HepG2 (cell line): ENCODE measurements around the gene TNS1. TPM values are rescaled to one million over a fixed set of nuclear protein-coding genes. Genes with fewer than 3 reads are reported as not detected.

Experiments used
- ARHGAP35 ChIP-seq: sonication (generic); formaldehyde crosslinking; IDR thresholded peaks from 2 replicates; pipeline ENCODE4 v1.9.0; 2022; ENCODE audit warnings: mild to moderate bottlenecking, inconsistent platforms, moderate library complexity, missing genetic modification reagents, borderline replicate concordance
- BHLHE40 ChIP-seq: IDR thresholded peaks from 2 replicates; pipeline ENCODE4 v1.6.1; 2011; ENCODE audit warnings: low read length, improper control_type of control experiment
- EP300 ChIP-seq, 3 experiments: sonication (generic) in 1 of 3; formaldehyde crosslinking in 1 of 3; IDR thresholded peaks; 2 replicates each; pipeline versions ENCODE4 v1.5.1 to v1.6.1; 2011 to 2020; ENCODE audit warnings: low read depth in 2 of 3, low read length in 2 of 3, borderline replicate concordance in 1 of 3, improper control_type of control experiment in 1 of 3, mild to moderate bottlenecking in 1 of 3, missing genetic modification reagents in 1 of 3, moderate library complexity in 1 of 3
- SP4 ChIP-seq: sonication (generic); formaldehyde crosslinking; IDR thresholded peaks from 2 replicates; pipeline ENCODE4 v1.8.1; 2023; ENCODE audit warnings: mild to moderate bottlenecking, missing genetic modification reagents
- STAG1 ChIP-seq: sonication (generic); formaldehyde crosslinking; IDR thresholded peaks from 2 replicates; pipeline ENCODE4 v1.4.0; 2020; ENCODE audit warnings: missing genetic modification reagents
- TMF1 ChIP-seq: sonication (generic); formaldehyde crosslinking; IDR thresholded peaks from 2 replicates; pipeline ENCODE4 v1.8.1; 2022; ENCODE audit warnings: low read depth, missing genetic modification reagents
- YEATS4 ChIP-seq: sonication (generic); formaldehyde crosslinking; IDR thresholded peaks from 2 replicates; pipeline ENCODE4 v1.4.0; 2020; ENCODE audit warnings: missing genetic modification reagents, borderline replicate concordance
- ZKSCAN1 ChIP-seq: fragments of 150-350 bp; IDR thresholded peaks from 2 replicates; pipeline ENCODE4 v1.6.1; 2014; ENCODE audit warnings: low read length
- ZNF296 ChIP-seq: sonication (generic); formaldehyde crosslinking; conservative IDR thresholded peaks from 2 replicates; pipeline ENCODE4 v1.5.0; 2020; ENCODE audit warnings: mild to moderate bottlenecking, missing genetic modification reagents
- ZNF530 ChIP-seq: sonication (generic); formaldehyde crosslinking; IDR thresholded peaks from 2 replicates; pipeline ENCODE4 v1.5.0; 2020; ENCODE audit warnings: low read depth, mild to moderate bottlenecking, missing genetic modification reagents
- ZNF577 ChIP-seq: sonication (generic); formaldehyde crosslinking; IDR thresholded peaks from 2 replicates; pipeline ENCODE4 v1.4.0; 2020; ENCODE audit warnings: mild to moderate bottlenecking, low read depth, missing genetic modification reagents, borderline replicate concordance
- ZNF879 ChIP-seq: sonication (generic); formaldehyde crosslinking; IDR thresholded peaks from 2 replicates; pipeline ENCODE4 v1.8.1; 2023; ENCODE audit warnings: missing genetic modification reagents
- ZNF883 ChIP-seq: sonication (generic); formaldehyde crosslinking; IDR thresholded peaks from 2 replicates; pipeline ENCODE4 v1.5.1; 2020; ENCODE audit warnings: mild to moderate bottlenecking, missing genetic modification reagents; ENCODE audit errors: not compliant biosample characterization
- polyA plus RNA-seq, 8 experiments: library from polyadenylated mRNA; depleted of rRNA in 3 of 8; stranded (reverse) in 7 of 8; unstranded in 1 of 8; fragments of >200 nt; fragmentation: Illumina TruSeq in 4 of 8; extraction: Trizol in 4 of 8; gene quantifications; 2 replicates each; pipeline versions ENCODE4 v1.2.1 to v1.2.3, GENCODE V29; 2011 to 2016; ENCODE audit warnings: low read depth in 4 of 8, missing spikeins in 1 of 8, mixed read lengths in 1 of 8; ENCODE audit not compliant: insufficient read depth in 1 of 8
- total RNA-seq, 5 experiments: library from RNA; depleted of rRNA; stranded (reverse); fragments of >200 nt; fragmentation: Illumina TruSeq; extraction: Trizol; gene quantifications; 2 replicates each; pipeline ENCODE4 v1.2.3, GENCODE V29; 2016; ENCODE audit warnings: low read depth in 1 of 5
- TF ChIP-seq, protein P1 (sequence below): sonication (generic); formaldehyde crosslinking; IDR thresholded peaks from 2 replicates; pipeline ENCODE4 v1.4.0; 2020; ENCODE audit warnings: missing genetic modification reagents; ENCODE audit errors: not compliant biosample characterization
- TF ChIP-seq, protein P2 (sequence below): fragments of 450-650 bp; IDR thresholded peaks from 2 replicates; pipeline ENCODE4 v1.6.1; 2016
- TF ChIP-seq, protein P3 (sequence below): sonication (generic); formaldehyde crosslinking; IDR thresholded peaks from 2 replicates; pipeline ENCODE4 v1.8.1; 2023; ENCODE audit warnings: mild to moderate bottlenecking, moderate library complexity, missing genetic modification reagents
- TF ChIP-seq, protein P4 (sequence below): IDR thresholded peaks from 2 replicates; pipeline ENCODE4 v1.6.1; 2018; ENCODE audit warnings: missing genetic modification reagents
- TF ChIP-seq, protein P5 (sequence below): sonication (generic); formaldehyde crosslinking; IDR thresholded peaks from 2 replicates; pipeline ENCODE4 v1.8.1; 2023; ENCODE audit warnings: mild to moderate bottlenecking, missing genetic modification reagents, borderline replicate concordance
- TF ChIP-seq, protein P6 (sequence below): sonication (generic); formaldehyde crosslinking; IDR thresholded peaks from 2 replicates; pipeline ENCODE4 v1.4.0; 2020; ENCODE audit warnings: mild to moderate bottlenecking, missing genetic modification reagents

The TNS1 gene
- total and polyA plus RNA-seq, 2 of the 13 experiments (the other 11 are each of a cell fraction or from before 2014, with no cell fraction given) = 1.9 to 118 TPM

DNA sequence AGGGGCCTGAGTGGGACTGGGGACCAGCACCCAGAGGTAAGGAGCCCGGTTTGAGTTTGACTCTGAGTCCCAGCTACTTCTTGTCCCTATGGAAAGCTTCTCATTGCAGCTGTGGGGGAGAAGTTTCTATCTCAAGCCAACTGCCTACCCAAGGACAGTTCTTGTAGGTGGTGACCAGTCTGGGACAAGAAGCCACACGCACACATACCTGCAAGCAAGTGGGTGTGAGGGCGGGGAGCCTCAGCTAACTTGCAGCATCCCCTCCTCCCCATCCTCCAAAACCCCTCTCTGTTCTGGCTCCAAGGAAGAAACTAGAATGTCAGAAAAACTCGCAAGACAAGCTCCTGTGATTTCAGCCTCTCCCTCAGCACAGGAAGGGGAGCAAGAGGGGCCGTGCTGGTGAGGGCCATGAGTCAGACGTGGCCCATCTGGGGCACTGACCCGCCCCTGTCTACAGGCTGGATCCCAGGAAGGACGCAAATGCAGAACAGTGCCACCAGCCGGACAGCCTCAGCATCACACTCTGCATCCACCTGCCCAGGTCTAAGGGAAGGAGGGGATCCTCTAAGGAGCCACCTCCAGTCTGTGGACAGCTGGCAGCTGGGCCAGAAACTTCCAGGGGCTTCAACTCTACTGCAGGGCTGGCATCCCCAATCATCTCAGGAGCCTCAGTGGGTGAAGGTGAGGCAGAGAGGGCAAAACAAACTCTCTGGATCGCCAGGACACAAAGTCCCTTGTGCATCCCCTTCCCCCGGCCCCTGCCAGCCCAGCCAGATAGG lies 103.4 kb downstream of the TNS1 start (continued):
- TF ChIP-seq, protein P1, sequence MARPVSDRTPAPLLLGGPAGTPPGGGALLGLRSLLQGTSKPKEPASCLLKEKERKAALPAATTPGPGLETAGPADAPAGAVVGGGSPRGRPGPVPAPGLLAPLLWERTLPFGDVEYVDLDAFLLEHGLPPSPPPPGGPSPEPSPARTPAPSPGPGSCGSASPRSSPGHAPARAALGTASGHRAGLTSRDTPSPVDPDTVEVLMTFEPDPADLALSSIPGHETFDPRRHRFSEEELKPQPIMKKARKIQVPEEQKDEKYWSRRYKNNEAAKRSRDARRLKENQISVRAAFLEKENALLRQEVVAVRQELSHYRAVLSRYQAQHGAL = no peak
- TF ChIP-seq, protein P2, sequence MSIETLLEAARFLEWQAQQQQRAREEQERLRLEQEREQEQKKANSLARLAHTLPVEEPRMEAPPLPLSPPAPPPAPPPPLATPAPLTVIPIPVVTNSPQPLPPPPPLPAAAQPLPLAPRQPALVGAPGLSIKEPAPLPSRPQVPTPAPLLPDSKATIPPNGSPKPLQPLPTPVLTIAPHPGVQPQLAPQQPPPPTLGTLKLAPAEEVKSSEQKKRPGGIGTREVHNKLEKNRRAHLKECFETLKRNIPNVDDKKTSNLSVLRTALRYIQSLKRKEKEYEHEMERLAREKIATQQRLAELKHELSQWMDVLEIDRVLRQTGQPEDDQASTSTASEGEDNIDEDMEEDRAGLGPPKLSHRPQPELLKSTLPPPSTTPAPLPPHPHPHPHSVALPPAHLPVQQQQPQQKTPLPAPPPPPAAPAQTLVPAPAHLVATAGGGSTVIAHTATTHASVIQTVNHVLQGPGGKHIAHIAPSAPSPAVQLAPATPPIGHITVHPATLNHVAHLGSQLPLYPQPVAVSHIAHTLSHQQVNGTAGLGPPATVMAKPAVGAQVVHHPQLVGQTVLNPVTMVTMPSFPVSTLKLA = no peak
- no peak for TF ChIP-seq ZNF879
- TF ChIP-seq EP300 (IDR thresholded peaks at IDR 0.05; ENCODE audit: low read depth in 2 of 2, low read length in 2 of 2) = no peak
- TF ChIP-seq EP300 (CRISPR knock-in tag; IDR thresholded peaks at IDR 0.05; ENCODE audit: borderline replicate concordance) = peak; percentile 35; the same call in 1 of the 2 replicates
- 0 out of 2 replicates have a peak, but pooled peaks have one; percentile 46 for TF ChIP-seq ARHGAP35 (CRISPR knock-in tag)
- TF ChIP-seq, protein P3, sequence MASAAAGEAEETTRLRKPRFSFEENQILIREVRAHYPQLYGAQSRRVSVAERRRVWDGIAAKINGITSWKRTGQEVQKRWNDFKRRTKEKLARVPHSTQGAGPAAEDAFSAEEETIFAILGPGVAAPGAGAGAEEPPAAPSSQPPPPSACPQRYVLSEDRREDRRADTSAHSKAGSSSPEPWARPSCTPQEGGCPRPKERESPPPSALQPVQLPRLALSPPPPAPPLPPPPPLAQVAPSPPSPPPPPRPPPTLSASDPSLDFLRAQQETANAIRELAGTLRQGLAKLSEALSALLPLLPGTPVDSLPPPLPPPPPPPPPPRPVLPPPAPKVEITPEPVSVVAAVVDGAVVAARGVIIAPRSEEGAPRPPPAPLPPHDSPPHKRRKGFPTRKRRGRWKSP (CRISPR knock-in tag) = peak; percentile 46; the same call in 1 of the 2 replicates
- no peak for TF ChIP-seq TMF1
- TF ChIP-seq, protein P4, sequence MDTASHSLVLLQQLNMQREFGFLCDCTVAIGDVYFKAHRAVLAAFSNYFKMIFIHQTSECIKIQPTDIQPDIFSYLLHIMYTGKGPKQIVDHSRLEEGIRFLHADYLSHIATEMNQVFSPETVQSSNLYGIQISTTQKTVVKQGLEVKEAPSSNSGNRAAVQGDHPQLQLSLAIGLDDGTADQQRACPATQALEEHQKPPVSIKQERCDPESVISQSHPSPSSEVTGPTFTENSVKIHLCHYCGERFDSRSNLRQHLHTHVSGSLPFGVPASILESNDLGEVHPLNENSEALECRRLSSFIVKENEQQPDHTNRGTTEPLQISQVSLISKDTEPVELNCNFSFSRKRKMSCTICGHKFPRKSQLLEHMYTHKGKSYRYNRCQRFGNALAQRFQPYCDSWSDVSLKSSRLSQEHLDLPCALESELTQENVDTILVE = 0 out of 2 replicates have a peak, but pooled peaks have one; percentile 28
- no peak for TF ChIP-seq ZNF530
- TF ChIP-seq BHLHE40 = 0 out of 2 replicates have a peak, but pooled peaks have one; percentile 43
- TF ChIP-seq, protein P5, sequence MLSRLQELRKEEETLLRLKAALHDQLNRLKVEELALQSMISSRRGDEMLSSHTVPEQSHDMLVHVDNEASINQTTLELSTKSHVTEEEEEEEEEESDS (CRISPR knock-in tag) = no peak
- TF ChIP-seq, protein P6, sequence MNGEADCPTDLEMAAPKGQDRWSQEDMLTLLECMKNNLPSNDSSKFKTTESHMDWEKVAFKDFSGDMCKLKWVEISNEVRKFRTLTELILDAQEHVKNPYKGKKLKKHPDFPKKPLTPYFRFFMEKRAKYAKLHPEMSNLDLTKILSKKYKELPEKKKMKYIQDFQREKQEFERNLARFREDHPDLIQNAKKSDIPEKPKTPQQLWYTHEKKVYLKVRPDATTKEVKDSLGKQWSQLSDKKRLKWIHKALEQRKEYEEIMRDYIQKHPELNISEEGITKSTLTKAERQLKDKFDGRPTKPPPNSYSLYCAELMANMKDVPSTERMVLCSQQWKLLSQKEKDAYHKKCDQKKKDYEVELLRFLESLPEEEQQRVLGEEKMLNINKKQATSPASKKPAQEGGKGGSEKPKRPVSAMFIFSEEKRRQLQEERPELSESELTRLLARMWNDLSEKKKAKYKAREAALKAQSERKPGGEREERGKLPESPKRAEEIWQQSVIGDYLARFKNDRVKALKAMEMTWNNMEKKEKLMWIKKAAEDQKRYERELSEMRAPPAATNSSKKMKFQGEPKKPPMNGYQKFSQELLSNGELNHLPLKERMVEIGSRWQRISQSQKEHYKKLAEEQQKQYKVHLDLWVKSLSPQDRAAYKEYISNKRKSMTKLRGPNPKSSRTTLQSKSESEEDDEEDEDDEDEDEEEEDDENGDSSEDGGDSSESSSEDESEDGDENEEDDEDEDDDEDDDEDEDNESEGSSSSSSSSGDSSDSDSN (CRISPR knock-in tag) = 0 out of 2 replicates have a peak, but pooled peaks have one; percentile 34
- peak; percentile 62 for TF ChIP-seq STAG1 (CRISPR knock-in tag)
- TF ChIP-seq YEATS4 (CRISPR knock-in tag) = no peak
- TF ChIP-seq ZNF577 = no peak
- peak; percentile 59; the same call in 1 of the 2 replicates for TF ChIP-seq SP4
- TF ChIP-seq ZNF883 (CRISPR knock-in tag) = no peak
- no peak for TF ChIP-seq ZNF296
- no peak for TF ChIP-seq ZKSCAN1
